GM18505 (cell line): ENCODE results near the gene GSKIP.

ENCODE experiments used
- ATAC-seq: cut with Tn5 transposase; IDR thresholded peaks from one replicate; pipeline ENCODE4 v1.9.1; 2021; ENCODE audit not compliant: unreplicated experiment
- POLR2A ChIP-seq: IDR thresholded peaks from 4 replicates; pipeline ENCODE4 v1.6.1; 2011; ENCODE audit warnings: borderline replicate concordance; ENCODE audit not compliant: insufficient read depth, insufficient read length; ENCODE audit errors: extremely low read depth

GSKIP gene

GRCh38 chr14:96359959-96360358 is 3.4 kb upstream of the GSKIP start:
- no peak for ATAC-seq
- no peak for TF ChIP-seq POLR2A

GRCh38 chr14:96362071-96362964 is 1.0 kb upstream of the GSKIP start:
- peak; percentile 28 for TF ChIP-seq POLR2A
- ATAC-seq, result peak; percentile 8

GRCh38 chr14:96363751-96364336 is 518 bp downstream of the GSKIP start:
- TF ChIP-seq POLR2A, result no peak
- peak; percentile 6 for ATAC-seq

GRCh38 chr14:96364962-96365361 is 1.6 kb downstream of the GSKIP start:
- no peak for TF ChIP-seq POLR2A
- no peak for ATAC-seq

GRCh38 chr14:96368534-96368933 is 5.2 kb downstream of the GSKIP start:
- no peak for ATAC-seq
- no peak for TF ChIP-seq POLR2A

GRCh38 chr14:96370528-96370927 is 7.2 kb downstream of the GSKIP start:
- no peak for ATAC-seq
- no peak for TF ChIP-seq POLR2A

- no peak for ATAC-seq
- no peak for TF ChIP-seq POLR2A
Observed at GRCh38 chr14:96373538-96373937, 10.2 kb downstream of the GSKIP start.

- no peak for TF ChIP-seq POLR2A
- no peak for ATAC-seq
Observed at GRCh38 chr14:96376093-96376492, 12.8 kb downstream of the GSKIP start.

- no peak for ATAC-seq
- TF ChIP-seq POLR2A, result no peak
Observed at GRCh38 chr14:96380735-96381134, 17.4 kb downstream of the GSKIP start.

GRCh38 chr14:96383445-96383844 is 20.1 kb downstream of the GSKIP start:
- TF ChIP-seq POLR2A, result no peak
- ATAC-seq, result no peak

GRCh38 chr14:96384053-96384452 is 20.7 kb downstream of the GSKIP start:
- TF ChIP-seq POLR2A, result no peak
- ATAC-seq, result no peak

- ATAC-seq, result no peak
- TF ChIP-seq POLR2A, result no peak
Observed at GRCh38 chr14:96384740-96385139, 21.4 kb downstream of the GSKIP start.

- ATAC-seq, result no peak
- TF ChIP-seq POLR2A, result no peak
Observed at GRCh38 chr14:96385385-96385784, 22.1 kb downstream of the GSKIP start.

GRCh38 chr14:96390965-96391292 is 27.6 kb downstream of the GSKIP start:
- TF ChIP-seq POLR2A, result no peak
- ATAC-seq, result no peak
